GM19438 (cell line): Measurements from ENCODE around the gene RBMS2.
A peak's percentile ranks its signal among the peaks of the same experiment; 100 is the strongest.
"Not testable (repeated sequence)": the region's sequence is repeated elsewhere in the genome, so short reads cannot be mapped to it uniquely, and the experiment has no call there.

ENCODE experiments used
- ATAC-seq: cut with Tn5 transposase; IDR thresholded peaks from one replicate; pipeline ENCODE4 v1.9.1; 2021; ENCODE audit warnings: low read depth; ENCODE audit not compliant: unreplicated experiment

Gene RBMS2

DNA sequence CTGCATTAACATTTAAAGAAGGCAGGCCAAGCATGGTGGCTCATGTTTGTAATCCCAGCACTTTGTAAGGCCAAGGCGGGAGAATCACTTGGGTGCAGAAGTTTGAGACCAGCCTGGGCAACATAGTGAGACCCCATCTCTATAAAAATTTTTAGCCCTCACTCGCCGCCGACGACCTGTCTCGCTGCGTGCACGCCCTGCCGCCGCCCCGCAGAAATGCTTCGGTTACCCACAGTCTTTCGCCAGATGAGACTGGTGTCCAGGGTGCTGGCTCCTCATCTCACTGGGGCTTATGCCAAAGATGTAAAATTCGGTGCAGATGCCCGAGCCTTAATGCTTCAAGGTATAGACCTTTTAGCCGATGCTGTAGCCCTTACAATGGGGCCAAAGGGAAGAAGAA lies 10.8 kb upstream of the RBMS2 start:
- ATAC-seq: no peak

DNA sequence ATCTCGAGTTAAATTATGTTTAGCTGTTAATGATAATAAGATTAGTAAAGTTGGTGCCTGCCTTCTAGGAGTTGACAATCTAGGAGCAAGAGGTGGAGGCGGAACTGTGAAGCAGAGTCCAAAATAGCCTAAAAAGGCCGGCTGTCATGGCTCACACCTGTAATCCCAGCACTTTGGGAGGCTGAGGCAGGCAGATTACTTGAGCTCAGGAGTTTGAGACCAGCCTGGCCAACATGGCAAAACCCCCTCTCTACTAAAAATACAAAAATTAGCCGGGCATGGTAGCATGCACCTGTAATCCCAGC lies 7.7 kb upstream of the RBMS2 start:
- ATAC-seq: not testable (repeated sequence)

DNA sequence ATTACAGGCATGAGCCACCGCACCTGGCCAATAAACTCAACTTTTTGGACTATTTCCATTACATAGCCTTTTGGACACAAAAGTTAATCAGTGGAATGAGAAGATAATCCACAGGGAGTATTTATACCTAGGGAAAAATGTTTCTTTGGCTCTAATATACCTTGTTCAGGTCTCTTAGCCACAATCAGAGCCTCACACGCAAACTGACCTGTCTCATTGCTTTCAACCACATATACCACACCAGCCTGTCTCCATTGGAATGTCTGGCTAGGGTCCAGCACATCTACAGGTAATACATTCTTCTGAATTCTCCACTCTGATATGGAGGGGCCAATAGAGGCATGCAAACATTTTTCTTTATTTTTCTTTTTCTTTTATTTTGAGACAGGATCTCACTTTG lies 3.8 kb upstream of the RBMS2 start:
- no peak for ATAC-seq

DNA sequence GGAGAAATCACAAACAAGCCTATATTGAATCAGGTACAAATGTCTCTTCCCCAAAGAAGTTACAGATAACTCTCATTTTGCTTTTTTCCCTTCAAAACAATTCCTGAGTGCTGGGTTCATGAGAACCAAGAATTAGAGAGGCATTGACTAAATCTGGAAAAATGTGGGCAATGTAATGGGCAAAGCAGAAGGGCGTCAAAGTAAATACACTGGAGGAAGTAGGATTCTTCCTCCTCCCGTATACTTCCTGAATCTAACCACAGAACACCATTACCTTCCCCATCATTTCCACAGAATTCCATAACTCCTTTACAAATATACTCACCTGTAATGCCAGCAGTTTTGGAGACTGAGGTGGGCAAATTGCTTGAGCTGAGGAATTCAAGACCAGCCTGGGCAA lies 3.0 kb upstream of the RBMS2 start:
- no peak for ATAC-seq

DNA sequence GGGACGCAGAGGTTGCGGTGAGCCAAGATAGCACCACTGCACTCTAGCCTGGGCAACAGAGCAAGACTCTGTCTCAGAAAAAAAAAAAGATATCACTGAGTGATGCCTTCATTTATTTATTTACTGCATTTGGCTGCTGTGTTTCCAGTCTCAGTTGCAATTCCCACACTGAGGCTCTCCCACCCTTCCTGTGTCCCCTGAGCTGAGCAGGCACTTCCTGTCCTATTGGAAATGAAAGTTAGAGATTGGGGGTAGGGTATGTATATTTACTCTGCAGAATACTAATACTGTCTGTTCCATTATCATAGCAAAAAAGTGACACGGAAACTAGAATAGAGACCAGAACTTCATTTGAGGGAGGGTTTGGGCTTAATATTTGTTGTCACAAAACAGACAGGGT lies 1.6 kb upstream of the RBMS2 start:
- no peak for ATAC-seq

DNA sequence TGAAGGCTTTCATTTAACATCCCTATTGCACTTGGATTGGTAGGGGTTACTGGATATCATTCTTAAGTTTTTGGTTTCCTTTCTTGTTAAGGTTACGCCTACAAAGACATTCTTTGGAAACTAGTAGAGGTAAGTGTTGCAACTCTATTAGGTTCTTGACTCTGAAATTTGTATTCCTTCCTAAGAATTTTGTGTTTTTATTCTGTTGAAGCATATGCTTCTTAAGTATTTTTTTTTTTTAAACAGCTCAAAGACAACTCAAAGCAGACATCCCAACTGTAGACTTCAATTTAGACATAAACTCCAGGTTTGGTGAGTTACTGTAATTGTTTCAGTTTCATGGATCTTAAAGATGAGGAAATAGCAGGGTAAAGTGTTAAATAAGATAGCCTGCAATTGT lies 1.1 kb upstream of the RBMS2 start:
- no peak for ATAC-seq

DNA sequence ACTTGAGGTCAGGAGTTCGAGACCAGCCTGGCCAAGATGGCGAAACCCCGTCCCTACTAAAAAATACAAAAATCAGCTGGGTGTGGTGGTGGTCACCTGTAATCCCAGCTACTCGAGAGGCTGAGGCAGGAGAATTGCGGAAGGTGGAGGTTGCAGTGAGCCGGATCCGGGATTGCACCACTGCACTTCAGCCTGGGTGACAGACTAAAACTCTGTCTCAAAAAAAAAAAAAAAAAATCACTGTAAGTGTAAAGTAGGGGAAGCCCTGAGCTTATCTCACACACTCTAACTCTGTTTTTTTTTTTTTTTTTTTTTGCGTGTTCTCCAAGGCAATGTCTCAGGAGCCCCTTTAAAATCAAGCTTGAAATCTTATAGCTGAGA lies 421 bp upstream of the RBMS2 start:
- ATAC-seq: no peak

- ATAC-seq: no peak
Measured at GRCh38 chr12:56522411-56523193, 982 bp downstream of the RBMS2 start.

DNA sequence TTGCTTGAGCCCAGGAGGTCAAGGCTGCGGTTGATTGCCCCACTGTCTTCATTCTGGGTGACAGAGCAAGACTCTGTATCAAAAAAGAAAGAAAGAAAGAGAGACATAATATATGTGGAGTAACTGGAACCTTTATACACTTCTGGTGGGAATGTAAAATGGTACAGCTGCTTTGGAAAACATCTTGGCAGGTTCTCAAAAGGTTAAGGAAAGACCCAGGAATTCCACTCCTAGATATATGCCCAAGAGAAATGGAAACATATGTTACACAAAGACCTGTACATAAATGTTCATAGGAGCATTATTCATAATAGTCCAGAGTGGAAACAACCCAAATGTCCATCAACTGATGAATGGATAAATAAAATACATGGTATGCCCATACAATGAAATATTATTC lies 7.2 kb downstream of the RBMS2 start:
- ATAC-seq: no peak

DNA sequence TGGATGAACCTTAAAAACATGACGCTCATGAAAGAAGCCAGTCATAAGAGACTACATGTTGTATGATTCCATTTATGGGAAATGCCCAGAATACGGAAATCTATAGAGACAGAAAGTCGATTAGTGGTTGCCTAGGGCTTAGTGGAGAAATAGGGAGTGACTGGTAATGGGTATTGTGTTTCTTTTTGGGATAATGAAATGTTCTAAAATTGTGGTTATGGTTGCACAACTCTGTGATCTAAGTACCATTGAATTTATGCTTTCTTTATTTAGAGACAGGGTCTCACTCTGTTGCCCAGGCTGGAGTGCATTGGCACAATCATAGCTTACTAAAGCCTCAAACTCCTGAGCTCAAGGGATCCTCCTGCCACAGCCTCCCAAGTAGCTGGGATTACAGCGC lies 8.0 kb downstream of the RBMS2 start:
- no peak for ATAC-seq

DNA sequence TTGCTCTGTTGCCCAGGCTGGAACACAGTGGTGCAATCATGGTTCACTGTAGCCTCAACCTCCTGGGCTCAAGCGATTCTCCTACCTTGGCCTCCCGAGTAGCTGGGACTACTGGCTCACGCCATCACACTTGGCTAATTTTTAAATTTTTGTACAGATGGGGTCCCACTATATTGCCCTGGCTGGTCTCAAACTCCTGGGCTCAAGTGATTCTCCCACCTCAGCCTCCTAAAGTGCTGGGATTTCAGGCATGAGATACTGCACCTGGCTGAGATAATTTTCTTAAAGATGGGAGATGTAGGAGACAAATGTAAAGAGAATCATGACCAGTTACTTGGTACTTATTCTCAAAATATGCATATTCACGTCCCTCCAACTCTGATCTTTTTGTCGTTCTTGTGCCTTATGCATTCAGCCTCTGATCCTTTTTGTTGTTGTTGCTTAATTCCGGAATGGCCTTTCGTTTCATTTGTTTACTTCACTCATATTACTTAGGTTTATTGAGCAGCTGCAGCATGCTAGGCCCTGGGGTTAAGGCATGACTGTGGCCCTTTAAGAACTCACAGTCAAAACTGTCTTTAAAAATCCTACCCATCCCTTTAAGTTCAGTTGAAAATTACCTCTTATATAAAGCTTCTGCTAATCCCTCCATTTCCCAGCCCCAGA lies 8.9 kb downstream of the RBMS2 start:
- no peak for ATAC-seq

- ATAC-seq: no peak
Measured at GRCh38 chr12:56537546-56537945, 15.9 kb downstream of the RBMS2 start.

- ATAC-seq: no peak
Measured at GRCh38 chr12:56541631-56542030, 20.0 kb downstream of the RBMS2 start.

- ATAC-seq: no peak
Measured at GRCh38 chr12:56542164-56542563, 20.5 kb downstream of the RBMS2 start.

GRCh38 chr12:56545023-56545604 lies 23.5 kb downstream of the RBMS2 start:
- ATAC-seq: no peak

DNA sequence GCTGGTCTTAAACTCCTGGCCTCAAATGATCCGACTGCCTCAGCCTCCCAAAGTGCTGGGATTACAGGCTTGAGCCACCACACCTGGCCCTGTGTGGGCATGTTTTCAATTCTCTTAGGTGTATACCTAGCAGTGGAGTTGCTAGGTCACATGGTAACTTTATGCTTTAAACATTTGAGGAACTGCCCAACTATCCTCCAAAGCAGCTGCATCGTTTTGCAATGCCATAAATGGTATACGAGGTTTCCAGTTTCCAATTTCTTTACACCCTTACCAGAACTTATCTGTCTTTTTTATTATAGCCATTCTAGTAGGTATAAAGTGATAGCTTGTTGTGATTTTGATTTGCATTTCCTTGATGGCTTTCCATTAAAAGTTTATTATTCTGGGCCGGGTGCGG lies 25.1 kb downstream of the RBMS2 start:
- ATAC-seq: no peak

DNA sequence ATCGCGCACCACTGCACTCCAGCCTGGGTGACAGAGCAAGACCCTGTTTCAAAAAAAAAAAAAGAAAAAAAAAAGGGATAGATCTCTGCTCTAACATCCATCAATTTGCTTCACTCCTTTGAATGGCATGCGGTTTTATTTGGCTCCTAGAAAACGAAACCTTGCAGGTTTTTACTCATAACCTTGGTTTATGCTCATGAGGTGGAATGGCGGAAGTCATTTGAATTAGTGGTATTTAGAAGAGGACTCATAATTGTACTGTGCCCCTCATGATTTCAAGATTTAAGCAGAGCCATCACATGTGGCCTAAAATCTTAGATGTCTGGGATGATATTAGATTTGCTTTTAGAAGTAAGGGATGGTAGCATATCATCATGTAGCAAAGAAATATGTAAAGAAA lies 29.4 kb downstream of the RBMS2 start:
- no peak for ATAC-seq

- ATAC-seq: peak; percentile 84
Measured at GRCh38 chr12:56565510-56566101, 44.0 kb downstream of the RBMS2 start.

GRCh38 chr12:56568146-56568545 lies 46.5 kb downstream of the RBMS2 start:
- ATAC-seq: no peak

DNA sequence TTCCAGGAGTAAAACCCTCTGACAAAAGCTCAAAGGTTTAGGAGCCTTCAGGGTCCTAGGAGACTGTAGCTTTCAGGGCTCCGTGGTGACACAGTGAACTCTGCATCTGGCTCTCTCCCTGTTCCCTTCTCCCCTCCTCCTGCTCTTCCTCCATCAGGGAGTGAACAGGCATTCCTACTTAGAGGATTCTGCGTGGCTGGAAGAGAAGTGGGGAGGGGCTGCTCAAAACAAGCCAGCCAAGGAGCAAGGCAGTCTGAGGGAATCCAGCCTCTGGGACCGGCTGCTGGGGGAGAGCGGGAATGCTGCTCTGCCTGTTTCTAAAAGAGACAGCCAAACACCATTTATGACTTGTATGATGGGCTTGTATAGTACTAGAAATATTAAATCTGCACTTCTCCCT lies 49.5 kb downstream of the RBMS2 start:
- ATAC-seq: no peak

DNA sequence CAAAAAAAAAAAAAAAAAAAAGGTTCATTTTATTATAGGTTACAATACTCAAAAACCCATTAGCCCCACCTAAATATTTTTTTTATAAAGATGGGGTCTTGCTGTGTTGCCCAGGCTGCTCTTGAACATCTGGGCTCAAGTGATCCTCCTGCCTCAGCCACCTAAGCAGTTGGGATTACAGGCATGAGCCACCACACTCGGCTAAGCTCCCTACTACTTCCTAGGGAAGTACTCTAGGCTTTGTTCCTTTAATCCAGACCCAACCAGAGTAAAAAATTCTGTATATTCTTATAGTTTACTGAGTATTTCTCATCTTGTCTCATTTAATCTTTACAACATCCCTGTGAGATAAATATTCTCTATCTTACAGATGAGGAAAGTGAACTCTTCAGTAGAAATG lies 50.7 kb downstream of the RBMS2 start:
- no peak for ATAC-seq

DNA sequence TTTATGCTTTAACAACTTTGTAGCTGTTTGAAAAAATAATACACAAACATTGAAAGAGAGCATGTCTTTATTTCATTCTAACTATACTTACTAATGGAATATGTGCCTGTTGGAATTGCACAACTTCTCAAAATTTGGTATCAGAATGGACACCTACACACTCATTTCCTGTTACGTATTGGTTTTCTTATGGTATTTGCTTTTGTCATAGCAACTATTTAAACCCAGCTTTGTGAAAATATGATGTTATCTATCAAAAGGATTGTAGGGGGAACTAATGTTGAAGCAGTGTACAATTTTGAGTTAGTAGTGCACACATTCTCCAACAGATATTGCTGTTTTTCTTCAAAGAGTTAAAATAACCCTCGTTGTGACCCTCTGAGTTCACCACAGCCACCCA lies 52.6 kb downstream of the RBMS2 start:
- no peak for ATAC-seq
